Measurements from ENCODE around the gene PTGS2. TPM values are rescaled to one million over a fixed set of nuclear protein-coding genes. Genes with fewer than 3 reads are reported as not detected.

Gene PTGS2
- total RNA-seq, 1 experiment from 2014 or later = 0.91 TPM

DNA sequence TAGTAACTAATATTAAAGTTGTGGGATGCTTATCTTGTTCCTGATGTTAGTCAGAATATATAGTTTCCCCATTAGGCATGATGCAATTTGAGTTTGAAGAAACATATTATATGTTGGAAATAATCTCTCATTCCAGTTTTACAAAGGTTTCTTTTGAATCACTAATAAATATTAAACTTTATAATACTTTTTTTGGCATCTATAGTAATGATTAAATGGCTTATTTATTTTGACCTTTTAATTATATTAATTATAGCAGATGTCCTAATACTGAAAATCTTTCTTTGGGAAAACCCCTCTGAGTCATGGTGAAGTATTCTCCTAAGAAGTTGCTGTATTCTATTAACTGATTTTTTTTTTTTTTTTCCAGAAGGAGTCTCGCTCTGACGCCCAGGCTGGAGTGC is 28.5 kb upstream of the PTGS2 start:
- BruUV-seq (replicated peaks) = no TSS peak
- H3K4me2 ChIP-seq (ENCODE audit: low read length) = no peak overlapping the region
- RAD21 ChIA-PET (ENCODE audit: low non-redundant PET in 1 of 2, low total read pairs in 2 of 2, uncharacterized antibody in 2 of 2, unreplicated experiment in 2 of 2) = no interaction called here
- H3K9me2 ChIP-seq (ENCODE audit: insufficient read depth) = no peaks in the 10 kb centered on the region
- TF ChIP-seq SRF (IDR thresholded peaks at IDR 0.05; ENCODE audit: low read depth) (no peak), YY1 (IDR thresholded peaks at IDR 0.05; ENCODE audit: extremely low read depth, insufficient replicate concordance, low read depth, low read length) (no peak), EZH2 (IDR thresholded peaks at IDR 0.05) (no peak)
- H3K9me3 ChIP-seq (ENCODE audit: control insufficient read depth in 1 of 2, insufficient read depth in 1 of 2, low read depth in 1 of 2, low read length in 2 of 2) = no peaks in the 10 kb centered on the region
- CTCF ChIA-PET = no interaction called here
- H3K27me3 ChIP-seq (ENCODE audit: insufficient read depth, low read length) = no peaks in the 10 kb centered on the region
- H4K20me1 ChIP-seq (ENCODE audit: insufficient read depth) = no peaks in the 10 kb centered on the region
- H3K9ac ChIP-seq (ENCODE audit: low read length) = no peak overlapping the region
- ATAC-seq = no peak
- DNase-seq (ENCODE audit: low read depth, low spot score) = no peak
- intact Hi-C loops (cut with micrococcal nuclease) = no loop called here
- no peak overlapping the region for H3K27ac ChIP-seq (ENCODE audit: low read depth, low read length)
- no peak overlapping the region for H2AFZ ChIP-seq (ENCODE audit: low read depth, low read length, poor library complexity, severe bottlenecking)
- no peaks in the 10 kb centered on the region for H3K4me1 ChIP-seq (ENCODE audit: control insufficient read depth in 1 of 2, insufficient read depth in 2 of 2, low read length in 2 of 2)
- no peaks in the 10 kb centered on the region for H3K79me2 ChIP-seq (ENCODE audit: insufficient read depth, low read length)
- no peak overlapping the region for H3K4me3 ChIP-seq (replicated peaks in 1 of 2; ENCODE audit: low read depth in 1 of 2, low read length in 2 of 2)
- POLR2A ChIA-PET = no interaction called here
- no peaks in the 10 kb centered on the region for H3K36me3 ChIP-seq (ENCODE audit: control insufficient read depth in 1 of 2, insufficient read depth in 2 of 2, low read length in 2 of 2)

DNA sequence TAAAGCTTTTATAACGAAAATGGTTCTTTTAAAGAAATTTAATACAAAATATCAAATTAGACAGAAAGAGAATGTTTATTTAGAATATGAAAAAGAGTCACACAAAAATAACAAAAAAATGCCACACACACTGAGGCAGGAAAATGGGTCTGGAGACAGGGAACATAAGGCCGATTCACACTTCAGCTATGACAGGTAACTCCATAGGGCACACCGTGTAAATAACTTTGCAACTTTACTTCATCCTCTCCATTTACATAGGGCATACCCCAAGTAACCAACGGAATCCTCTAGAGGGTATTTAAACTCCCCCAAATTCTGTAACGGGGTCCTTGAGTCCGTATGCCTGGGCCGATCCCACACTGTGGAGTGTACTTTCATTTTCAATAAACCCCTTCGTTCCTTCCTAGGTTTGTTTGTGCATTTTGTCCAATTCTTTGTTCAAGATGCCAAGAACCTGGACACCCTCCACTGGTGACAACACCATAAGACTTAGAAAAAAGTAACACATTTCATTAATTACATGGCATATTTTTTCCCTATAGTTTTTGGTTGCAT is 23.1 kb upstream of the PTGS2 start:
- Histone ChIP-seq H3K27ac (ENCODE audit: low read depth, low read length) (no peak overlapping the region), H3K9ac (ENCODE audit: low read length) (no peak overlapping the region), H3K4me1 (ENCODE audit: control insufficient read depth in 1 of 2, insufficient read depth in 2 of 2, low read length in 2 of 2) (no peaks in the 10 kb centered on the region), H2AFZ (ENCODE audit: low read depth, low read length, poor library complexity, severe bottlenecking) (no peak overlapping the region), H3K4me3 (replicated peaks in 1 of 2; ENCODE audit: low read depth in 1 of 2, low read length in 2 of 2) (no peak overlapping the region), H3K27me3 (ENCODE audit: insufficient read depth, low read length) (no peaks in the 10 kb centered on the region), H3K9me2 (ENCODE audit: insufficient read depth) (no peaks in the 10 kb centered on the region; the same call in 1 of the 2 replicates), H4K20me1 (ENCODE audit: insufficient read depth) (no peaks in the 10 kb centered on the region), H3K79me2 (ENCODE audit: insufficient read depth, low read length) (no peaks in the 10 kb centered on the region), H3K9me3 (ENCODE audit: control insufficient read depth in 1 of 2, insufficient read depth in 1 of 2, low read depth in 1 of 2, low read length in 2 of 2) (no peaks in the 10 kb centered on the region), H3K36me3 (ENCODE audit: control insufficient read depth in 1 of 2, insufficient read depth in 2 of 2, low read length in 2 of 2) (no peaks in the 10 kb centered on the region), H3K4me2 (ENCODE audit: low read length) (no peak overlapping the region)
- ChIA-PET RAD21 (ENCODE audit: low non-redundant PET in 1 of 2, low total read pairs in 2 of 2, uncharacterized antibody in 2 of 2, unreplicated experiment in 2 of 2) (no interaction called here), POLR2A (no interaction called here), CTCF (no interaction called here)
- no peak for DNase-seq (ENCODE audit: low read depth, low spot score)
- ATAC-seq = no peak
- no TSS peak for BruUV-seq (replicated peaks)
- intact Hi-C loops (cut with micrococcal nuclease) = no loop called here
- TF ChIP-seq, protein P1, sequence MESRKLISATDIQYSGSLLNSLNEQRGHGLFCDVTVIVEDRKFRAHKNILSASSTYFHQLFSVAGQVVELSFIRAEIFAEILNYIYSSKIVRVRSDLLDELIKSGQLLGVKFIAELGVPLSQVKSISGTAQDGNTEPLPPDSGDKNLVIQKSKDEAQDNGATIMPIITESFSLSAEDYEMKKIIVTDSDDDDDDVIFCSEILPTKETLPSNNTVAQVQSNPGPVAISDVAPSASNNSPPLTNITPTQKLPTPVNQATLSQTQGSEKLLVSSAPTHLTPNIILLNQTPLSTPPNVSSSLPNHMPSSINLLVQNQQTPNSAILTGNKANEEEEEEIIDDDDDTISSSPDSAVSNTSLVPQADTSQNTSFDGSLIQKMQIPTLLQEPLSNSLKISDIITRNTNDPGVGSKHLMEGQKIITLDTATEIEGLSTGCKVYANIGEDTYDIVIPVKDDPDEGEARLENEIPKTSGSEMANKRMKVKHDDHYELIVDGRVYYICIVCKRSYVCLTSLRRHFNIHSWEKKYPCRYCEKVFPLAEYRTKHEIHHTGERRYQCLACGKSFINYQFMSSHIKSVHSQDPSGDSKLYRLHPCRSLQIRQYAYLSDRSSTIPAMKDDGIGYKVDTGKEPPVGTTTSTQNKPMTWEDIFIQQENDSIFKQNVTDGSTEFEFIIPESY (IDR thresholded peaks at IDR 0.05; ENCODE audit: extremely low read depth, insufficient replicate concordance, low read length) = no peak
- TF ChIP-seq, protein P2, sequence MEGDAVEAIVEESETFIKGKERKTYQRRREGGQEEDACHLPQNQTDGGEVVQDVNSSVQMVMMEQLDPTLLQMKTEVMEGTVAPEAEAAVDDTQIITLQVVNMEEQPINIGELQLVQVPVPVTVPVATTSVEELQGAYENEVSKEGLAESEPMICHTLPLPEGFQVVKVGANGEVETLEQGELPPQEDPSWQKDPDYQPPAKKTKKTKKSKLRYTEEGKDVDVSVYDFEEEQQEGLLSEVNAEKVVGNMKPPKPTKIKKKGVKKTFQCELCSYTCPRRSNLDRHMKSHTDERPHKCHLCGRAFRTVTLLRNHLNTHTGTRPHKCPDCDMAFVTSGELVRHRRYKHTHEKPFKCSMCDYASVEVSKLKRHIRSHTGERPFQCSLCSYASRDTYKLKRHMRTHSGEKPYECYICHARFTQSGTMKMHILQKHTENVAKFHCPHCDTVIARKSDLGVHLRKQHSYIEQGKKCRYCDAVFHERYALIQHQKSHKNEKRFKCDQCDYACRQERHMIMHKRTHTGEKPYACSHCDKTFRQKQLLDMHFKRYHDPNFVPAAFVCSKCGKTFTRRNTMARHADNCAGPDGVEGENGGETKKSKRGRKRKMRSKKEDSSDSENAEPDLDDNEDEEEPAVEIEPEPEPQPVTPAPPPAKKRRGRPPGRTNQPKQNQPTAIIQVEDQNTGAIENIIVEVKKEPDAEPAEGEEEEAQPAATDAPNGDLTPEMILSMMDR (IDR thresholded peaks at IDR 0.05 in 2 of 3, conservative IDR thresholded peaks at IDR 0.05 in 1 of 3; ENCODE audit: borderline replicate concordance in 1 of 3, insufficient read depth in 1 of 3, low read depth in 2 of 3, low read length in 2 of 3) = no peak
- TF ChIP-seq ZNF274 (IDR thresholded peaks at IDR 0.05; ENCODE audit: low read depth, low read length) (no peak), EGR1 (IDR thresholded peaks at IDR 0.05; ENCODE audit: low read depth) (no peak), CEBPB (IDR thresholded peaks at IDR 0.05; ENCODE audit: low read depth) (no peak), SP1 (IDR thresholded peaks at IDR 0.05; ENCODE audit: low read depth) (no peak), JUND (IDR thresholded peaks at IDR 0.05) (no peak), SIN3A (IDR thresholded peaks at IDR 0.05; ENCODE audit: low read depth) (no peak), SRF (IDR thresholded peaks at IDR 0.05; ENCODE audit: low read depth) (no peak), ELF1 (IDR thresholded peaks at IDR 0.05; ENCODE audit: borderline replicate concordance, low read depth) (no peak)
- TF ChIP-seq, protein P3, sequence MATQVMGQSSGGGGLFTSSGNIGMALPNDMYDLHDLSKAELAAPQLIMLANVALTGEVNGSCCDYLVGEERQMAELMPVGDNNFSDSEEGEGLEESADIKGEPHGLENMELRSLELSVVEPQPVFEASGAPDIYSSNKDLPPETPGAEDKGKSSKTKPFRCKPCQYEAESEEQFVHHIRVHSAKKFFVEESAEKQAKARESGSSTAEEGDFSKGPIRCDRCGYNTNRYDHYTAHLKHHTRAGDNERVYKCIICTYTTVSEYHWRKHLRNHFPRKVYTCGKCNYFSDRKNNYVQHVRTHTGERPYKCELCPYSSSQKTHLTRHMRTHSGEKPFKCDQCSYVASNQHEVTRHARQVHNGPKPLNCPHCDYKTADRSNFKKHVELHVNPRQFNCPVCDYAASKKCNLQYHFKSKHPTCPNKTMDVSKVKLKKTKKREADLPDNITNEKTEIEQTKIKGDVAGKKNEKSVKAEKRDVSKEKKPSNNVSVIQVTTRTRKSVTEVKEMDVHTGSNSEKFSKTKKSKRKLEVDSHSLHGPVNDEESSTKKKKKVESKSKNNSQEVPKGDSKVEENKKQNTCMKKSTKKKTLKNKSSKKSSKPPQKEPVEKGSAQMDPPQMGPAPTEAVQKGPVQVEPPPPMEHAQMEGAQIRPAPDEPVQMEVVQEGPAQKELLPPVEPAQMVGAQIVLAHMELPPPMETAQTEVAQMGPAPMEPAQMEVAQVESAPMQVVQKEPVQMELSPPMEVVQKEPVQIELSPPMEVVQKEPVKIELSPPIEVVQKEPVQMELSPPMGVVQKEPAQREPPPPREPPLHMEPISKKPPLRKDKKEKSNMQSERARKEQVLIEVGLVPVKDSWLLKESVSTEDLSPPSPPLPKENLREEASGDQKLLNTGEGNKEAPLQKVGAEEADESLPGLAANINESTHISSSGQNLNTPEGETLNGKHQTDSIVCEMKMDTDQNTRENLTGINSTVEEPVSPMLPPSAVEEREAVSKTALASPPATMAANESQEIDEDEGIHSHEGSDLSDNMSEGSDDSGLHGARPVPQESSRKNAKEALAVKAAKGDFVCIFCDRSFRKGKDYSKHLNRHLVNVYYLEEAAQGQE (IDR thresholded peaks at IDR 0.05; ENCODE audit: low read depth) = no peak

Measured in HCT116 (cell line).